IPS-18c (cell line): ENCODE measurements around the gene NRG2.

ENCODE experiments used
- H3K4me3 ChIP-seq: 2 replicates; pipeline ENCODE4 v1.7.0; 2013; ENCODE audit warnings: low read depth, mild to moderate bottlenecking, low read length, moderate library complexity; ENCODE audit not compliant: insufficient read depth
- H3K9me3 ChIP-seq: one replicate; pipeline ENCODE4 v1.6.1; 2013; ENCODE audit warnings: mild to moderate bottlenecking, low read length, moderate library complexity; ENCODE audit not compliant: control insufficient read depth, insufficient read depth

Gene NRG2

DNA sequence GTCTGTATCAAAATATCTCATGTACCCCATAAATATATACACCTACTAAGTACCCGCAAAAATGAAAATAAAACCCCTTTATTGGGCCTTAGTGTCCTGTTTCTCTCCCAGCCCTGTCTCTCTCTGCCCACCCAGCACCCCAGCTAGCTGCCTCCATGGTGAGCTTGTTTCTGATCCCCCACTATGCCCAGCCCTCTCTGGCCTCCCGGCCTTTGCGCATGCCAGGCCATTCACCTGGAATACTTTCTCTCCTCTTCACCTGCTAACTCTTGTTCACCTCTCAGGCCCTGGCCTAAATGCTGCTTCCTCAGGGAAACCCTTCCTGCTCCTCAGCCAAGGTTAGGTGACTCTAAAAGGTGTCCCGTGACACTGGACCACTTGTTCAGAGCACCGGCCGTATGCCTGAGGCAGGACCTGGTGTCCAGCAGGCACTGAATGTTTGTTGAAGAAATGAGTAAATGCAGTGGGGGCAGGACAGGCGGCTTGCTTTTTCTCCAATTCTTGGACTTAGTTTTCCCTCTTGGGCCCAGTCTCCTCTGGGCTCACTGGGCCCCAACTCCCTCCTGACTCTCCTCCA lies 189.0 kb downstream of the NRG2 start:
- H3K9me3 ChIP-seq: no peaks in the 10 kb centered on the region
- H3K4me3 ChIP-seq: no peak overlapping the region

DNA sequence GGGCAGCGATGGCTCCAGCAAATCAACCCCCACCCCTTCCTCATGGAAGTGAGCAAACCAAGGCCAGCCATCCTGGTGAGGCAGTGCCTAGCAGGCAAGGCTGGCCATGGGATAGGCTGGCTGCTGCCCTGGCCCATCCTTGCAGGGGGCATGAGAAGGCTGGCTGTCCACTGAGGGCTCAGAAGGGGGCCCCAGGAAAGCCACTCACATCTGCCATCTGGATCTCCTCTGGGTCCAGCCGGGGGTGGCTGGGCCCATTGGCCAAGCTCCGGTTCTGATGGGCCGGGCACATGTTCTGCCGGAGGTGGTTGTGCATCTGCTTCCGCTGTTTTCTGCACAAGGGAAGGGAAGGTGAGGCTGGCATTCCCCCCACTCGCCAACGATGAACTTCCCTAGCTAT lies 190.4 kb downstream of the NRG2 start:
- Histone ChIP-seq H3K9me3 (no peaks in the 10 kb centered on the region), H3K4me3 (no peak overlapping the region)

DNA sequence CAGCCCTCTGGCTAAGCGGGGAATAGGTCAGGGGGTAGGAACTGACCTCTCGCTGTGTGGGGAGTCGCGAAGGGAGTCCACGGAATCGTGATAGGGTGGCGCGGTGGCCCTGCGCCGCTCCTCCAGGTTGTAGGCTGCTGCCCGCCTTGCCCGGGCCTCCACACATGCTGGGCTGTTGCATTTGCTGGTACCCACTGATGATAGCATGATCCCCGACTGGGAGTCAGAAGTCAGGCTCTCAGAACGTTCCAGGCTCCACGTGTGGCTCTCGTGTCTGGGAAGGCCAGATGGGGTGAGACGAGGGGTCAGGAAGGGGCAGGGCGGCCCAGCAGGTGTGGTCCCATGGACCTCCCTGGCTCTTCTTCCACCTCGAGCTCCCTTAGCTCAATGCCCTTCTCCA lies 191.5 kb downstream of the NRG2 start:
- Histone ChIP-seq H3K9me3 (no peaks in the 10 kb centered on the region), H3K4me3 (no peak overlapping the region)

DNA sequence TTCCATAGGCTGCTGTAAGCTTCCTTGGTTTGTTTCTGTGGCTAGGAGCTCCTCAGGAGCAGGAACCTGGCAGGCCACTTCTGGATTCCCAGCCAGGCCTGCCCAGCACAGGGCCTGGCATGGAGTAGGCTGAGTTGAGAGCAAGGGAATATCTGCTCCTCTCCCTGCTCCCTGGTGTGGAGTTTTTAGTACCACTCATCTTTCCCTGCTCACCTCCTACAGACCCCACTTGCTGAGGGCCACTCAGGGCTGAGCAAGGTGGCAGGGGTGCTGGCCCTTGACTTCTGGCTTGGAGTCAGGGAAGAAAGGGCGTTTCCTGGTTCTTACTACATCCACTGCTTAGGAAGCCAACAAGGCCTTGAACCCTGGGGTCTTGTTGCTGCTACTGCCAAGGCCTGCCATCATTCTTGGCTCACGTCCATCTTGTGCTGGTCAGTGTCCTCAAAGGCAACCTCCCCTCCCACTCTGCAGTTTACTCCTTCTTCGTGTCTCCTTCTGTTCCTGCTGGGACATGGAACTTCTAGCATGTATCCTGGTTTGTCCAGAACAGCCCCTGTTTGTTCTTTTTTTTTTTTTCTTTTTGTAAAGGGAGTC lies 192.6 kb downstream of the NRG2 start:
- Histone ChIP-seq H3K9me3 (no peaks in the 10 kb centered on the region), H3K4me3 (no peak overlapping the region)

DNA sequence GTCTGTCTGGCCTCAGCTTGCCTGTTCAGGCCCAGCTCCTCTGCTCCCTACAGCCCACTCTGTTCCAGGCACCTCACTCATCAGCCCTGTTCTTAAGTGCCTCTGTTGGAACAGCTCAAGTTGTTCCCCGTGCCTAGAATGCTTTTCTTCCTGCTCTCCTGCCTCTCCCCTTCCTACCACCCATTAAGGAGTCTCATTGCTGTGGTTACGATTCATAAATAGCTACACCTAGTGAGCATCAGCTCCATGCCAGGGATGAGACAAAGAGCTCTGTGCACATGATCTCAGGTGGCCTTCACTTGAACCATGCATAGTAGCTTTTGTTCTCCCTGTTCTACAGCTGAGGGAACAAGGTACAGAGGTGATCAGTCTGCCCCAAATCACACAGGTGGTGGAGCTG lies 193.2 kb downstream of the NRG2 start:
- Histone ChIP-seq H3K9me3 (no peaks in the 10 kb centered on the region), H3K4me3 (no peak overlapping the region)

DNA sequence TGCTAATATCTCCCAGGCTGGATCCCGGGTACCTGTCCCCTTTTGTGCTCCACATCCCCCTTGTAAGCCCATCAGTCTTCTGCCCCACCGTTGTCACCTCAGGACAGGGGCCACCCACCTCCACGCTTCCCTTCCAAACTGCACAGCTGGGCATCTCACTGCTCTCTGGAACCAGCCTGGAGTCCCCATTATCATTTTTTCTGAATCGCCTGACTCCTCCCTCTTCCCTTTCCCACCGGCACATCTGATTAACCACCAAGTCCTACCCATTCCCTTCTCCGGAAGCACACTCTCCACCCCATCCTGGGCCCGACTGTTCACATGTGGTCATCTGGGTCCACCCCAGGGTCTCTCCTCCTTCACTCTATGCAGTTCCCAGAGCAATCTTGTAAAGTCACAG lies 193.6 kb downstream of the NRG2 start:
- no peak overlapping the region for H3K4me3 ChIP-seq
- no peaks in the 10 kb centered on the region for H3K9me3 ChIP-seq

DNA sequence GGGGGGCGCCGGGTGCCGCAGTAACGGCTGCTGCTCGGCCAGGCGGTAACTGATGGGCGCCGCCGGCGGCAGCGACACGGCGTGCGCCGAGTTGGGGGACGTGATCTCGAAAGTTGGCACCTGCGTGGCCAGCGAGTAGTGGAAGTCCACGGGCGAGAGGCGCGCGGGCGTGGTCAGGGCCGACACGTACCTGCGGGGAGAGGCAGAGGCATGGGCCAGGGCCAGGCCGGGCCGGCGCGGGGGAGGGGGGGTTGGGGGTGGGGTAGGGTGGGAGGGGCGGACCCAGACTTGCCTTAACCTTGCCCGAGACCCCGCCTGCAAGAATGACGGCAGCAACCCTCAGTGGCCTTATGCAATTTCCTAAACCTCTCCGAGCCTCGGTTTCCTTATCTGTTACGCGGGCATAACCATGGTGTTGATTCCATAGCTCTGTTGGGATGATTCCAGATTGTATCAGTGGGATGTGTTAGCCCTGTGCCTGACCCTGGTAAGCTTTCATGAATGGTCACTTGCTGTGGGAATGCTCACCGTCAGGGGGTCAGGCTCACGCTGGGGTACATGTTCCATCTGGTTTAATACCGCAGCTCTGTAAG lies 194.5 kb downstream of the NRG2 start:
- Histone ChIP-seq H3K9me3 (no peaks in the 10 kb centered on the region), H3K4me3 (peak overlapping the region; percentile 59)

DNA sequence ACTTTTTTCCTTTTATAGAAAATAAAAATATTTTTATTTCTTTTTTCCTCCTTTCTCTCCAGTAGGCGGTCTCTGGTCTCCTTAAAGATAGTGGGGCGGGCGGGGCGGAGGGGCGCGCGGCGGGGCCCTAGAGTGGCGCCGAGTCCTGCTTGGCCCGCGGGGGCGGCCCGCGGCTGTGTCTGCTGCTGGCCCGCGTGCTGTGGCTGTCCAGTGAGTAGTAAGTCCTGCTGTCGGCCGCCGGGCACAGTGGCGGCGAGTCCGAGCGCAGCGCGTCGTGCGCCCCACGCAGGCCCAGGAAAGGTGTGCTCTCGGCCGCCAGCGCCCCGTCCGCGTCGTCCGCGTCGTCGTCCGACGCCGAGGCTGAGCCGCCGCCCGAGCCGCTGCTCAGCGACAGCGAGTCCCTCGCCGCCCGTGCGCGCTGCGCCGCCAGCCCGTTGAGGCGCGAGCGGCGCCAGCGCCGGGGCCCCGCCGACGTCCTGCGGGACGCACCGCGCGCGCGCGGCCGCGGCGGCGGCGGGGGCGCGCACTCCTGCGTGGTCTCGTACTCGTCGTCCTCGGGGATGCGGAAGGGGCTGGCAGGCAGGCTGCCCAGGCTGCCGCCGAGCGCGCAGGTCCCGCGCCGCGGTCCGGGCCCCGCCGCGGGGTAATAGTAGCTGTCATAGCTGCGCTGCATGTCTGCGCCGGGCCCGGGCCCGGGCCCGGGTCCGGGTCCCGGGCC lies 195.2 kb downstream of the NRG2 start:
- peak overlapping the region; percentile 59 for H3K4me3 ChIP-seq
- no peaks in the 10 kb centered on the region for H3K9me3 ChIP-seq

DNA sequence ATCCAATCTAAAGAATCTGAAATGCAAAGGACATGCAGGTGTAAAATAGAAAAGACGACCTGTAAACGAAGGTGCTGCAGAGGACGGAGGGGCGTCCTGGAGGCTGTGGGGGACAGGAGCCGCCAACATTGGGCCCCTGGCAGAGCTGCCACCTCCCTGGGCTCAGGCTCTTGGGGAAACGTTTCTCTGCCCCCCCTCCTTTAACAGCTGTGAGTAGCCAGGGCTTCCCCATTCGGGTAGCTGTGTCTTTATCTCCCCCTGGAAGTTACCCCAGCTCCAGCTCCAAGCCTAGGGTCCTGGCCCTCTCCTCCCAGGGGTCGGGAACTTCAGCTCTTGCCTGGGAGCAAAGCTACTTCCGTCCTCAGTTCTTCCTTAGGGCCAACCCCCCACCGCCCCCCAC lies 196.0 kb downstream of the NRG2 start:
- Histone ChIP-seq H3K9me3 (no peaks in the 10 kb centered on the region), H3K4me3 (no peak overlapping the region)

DNA sequence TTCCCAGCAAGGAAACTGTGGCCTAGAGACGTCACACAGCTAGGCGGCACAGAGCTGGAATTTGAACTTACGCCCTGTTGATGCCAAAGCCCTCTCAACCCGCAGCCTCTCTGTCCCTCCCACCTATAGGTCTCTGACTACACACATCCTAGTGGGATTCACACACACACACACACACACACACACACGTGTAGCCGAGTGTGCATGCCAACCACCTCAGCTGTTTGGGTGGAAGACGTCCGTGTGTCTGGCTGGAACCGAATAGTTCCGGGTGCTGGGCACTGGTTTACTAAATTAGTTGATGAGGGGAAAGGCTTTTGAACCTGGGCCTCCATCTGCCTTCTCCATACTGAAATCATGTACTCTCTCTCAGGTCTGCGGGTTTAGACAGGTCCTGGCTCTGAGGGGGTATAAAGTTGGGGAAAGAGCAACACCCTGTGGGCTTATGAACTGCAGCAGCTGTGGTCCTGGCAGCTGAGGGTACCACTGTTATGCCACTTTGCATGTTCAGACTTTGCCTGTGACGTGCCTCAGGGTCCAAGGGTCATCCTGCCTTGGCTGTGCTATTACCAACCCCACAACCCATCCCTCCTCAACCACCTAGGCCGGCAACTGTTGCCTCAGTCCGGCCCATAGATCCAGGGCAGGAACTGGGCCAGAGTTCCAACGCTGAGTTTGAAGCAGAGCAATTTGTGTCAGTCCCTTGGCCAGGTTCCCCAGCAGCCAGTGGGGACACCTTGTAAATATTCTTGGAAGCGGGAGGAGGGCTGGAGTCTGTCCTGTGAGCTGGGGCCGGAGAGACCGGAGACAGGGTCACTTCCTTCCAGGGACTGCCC lies 197.0 kb downstream of the NRG2 start:
- Histone ChIP-seq H3K9me3 (no peaks in the 10 kb centered on the region), H3K4me3 (no peak overlapping the region)

DNA sequence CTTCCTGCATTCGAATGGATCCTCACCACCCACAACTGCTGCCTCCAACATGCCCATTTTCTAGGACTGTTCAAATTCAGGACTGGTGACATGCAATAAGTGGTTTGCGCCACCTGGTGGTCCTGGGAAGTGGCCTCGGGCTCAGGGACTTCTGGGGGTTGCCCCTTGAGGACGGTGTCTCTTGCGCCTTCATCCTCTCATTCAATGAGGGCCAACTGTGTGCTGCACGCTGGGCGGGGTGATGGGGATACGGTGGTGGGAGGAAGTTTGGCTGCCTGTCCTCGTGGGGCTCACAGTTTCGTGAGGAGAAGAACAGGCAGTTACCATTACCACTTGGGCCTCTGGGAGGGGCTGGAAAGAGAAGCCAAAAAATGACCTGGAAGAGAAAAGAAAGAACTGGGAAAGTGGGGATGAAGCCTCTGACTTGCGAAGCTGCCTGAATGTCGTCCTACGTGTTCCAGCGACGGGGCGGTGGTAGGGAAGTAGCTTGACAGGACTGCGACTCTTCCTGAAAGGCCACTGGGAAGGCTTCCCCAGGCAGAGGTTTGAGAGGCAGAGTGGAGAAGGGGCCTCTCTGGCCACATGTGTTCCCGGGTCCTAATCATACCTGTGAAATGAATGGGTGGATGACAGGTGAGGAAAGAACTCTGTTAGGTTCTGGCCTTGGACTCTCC lies 198.5 kb downstream of the NRG2 start:
- no peaks in the 10 kb centered on the region for H3K9me3 ChIP-seq
- H3K4me3 ChIP-seq: no peak overlapping the region

DNA sequence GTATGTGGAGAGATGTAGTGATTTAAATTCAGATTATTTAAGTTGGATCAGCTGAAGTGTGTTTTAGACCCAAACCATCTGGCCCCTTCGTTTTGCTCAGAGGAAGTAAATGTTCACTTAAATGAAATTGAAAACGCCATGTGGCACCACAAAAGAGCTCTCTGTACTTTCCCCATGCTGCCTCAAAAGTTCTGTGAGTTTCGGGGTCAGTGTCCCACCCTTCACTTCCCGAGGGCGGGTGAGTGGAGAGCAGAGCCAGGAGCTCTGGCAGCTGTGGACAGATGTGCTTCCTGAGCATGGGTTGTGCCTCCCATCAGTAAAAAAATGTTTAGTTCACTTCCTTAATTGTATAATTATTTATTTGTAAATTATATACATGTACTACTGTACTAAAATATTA lies 199.1 kb downstream of the NRG2 start:
- no peaks in the 10 kb centered on the region for H3K9me3 ChIP-seq
- H3K4me3 ChIP-seq: no peak overlapping the region

DNA sequence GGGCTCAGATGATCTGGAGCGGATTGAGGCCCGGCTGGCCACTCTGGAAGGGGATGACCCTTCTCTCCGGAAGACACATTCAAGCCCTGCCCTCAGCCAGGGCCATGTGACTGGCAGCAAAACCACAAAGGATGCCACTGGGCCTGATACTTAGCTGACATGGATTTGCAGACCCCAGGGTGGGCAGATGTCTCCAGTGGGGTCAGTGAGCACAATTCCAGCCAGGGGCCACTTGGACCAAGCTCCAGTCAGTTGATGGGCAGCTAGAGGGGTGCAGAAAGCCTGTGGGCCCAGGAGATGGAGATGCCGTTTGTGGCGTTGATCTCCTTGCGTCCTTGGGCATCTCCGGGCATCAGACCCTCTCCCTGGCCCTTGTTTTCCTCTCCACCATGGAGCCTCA lies 200.8 kb downstream of the NRG2 start:
- Histone ChIP-seq H3K4me3 (no peak overlapping the region), H3K9me3 (no peaks in the 10 kb centered on the region)

DNA sequence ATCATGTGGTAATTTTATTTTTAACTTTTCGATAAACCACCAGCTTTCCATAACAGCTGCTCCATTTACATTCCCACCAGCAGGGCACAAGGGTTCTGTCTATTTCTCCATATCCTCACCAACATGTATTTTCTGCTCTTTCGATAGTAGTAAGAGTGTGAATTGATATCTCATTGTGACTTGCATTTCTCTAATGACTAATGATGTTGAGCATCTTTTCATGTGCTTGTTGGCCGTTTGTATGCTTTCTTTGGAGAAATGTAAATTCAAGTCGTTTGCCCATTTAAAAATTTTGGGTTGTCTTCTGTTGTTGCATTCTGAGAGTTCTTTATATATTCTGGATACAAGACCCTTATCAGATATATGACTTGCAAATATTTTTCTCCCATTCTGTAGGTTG lies 201.6 kb downstream of the NRG2 start:
- H3K9me3 ChIP-seq: no peaks in the 10 kb centered on the region
- no peak overlapping the region for H3K4me3 ChIP-seq

DNA sequence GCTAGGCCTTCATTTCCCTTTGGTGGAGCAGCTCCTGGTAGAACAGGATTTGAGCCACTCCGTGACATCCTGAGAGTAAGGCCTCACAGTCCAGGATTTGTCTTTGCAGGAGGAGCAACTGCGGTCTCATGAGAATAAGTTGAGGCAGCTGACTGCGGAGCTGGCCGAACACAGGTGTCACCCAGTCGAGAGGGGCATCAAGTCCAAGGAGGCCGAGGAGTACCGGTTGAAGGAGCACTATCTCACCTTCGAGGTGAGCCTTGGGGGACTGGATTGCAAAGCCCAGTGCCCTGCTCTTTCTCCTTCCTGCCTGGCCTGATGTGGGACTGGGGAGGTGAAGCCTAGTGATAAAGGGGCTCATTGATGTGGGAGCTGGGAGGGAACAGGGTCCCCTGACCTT lies 203.2 kb downstream of the NRG2 start:
- Histone ChIP-seq H3K9me3 (no peaks in the 10 kb centered on the region), H3K4me3 (no peak overlapping the region)

DNA sequence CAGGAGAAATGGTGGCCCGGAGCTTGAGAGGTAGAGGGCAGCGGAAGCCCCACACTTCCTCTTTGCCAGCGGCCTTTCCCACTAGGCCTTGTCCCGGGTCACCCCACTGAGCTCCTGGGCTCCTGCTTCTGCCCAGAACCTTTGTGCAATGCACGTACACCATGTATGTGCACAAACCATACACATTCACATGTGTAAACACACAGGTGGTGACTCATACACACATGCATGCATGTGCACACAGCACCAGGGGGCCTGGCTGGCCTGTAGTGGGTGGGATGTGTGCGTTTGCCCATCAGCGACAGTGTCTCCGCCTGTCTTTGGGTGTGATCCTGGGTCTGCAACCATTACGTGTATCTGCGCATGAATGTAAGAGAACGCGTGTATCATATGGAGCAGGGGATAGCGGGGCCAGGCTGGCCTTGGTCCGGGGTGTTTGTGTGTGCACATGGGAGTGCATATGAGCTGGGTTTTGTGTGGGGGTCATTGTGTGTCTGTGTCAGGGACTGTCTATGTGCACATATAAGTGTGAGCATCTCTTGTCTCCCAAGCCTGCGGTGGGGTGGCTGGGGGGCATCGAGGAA lies 203.8 kb downstream of the NRG2 start:
- H3K4me3 ChIP-seq: no peak overlapping the region
- H3K9me3 ChIP-seq: no peaks in the 10 kb centered on the region
